GM12864 (cell line): ENCODE measurements around the gene JMJD1C.

Source experiments
- DNase-seq: peaks from one replicate; pipeline ENCODE4 v3.0.0-alpha.2; 2011; ENCODE audit warnings: low read depth
- H3K4me3 ChIP-seq: 2 replicates; pipeline ENCODE4 v1.5.1; 2011; ENCODE audit warnings: mild to moderate bottlenecking, low read depth, low read length, control low read depth
- TF ChIP-seq, protein P1 (sequence below): IDR thresholded peaks from 2 replicates; pipeline ENCODE4 v1.5.1; 2011; ENCODE audit warnings: low read depth, mild to moderate bottlenecking, moderate library complexity, low read length, control low read depth, inconsistent platforms; ENCODE audit errors: missing control alignments

The JMJD1C gene

DNA sequence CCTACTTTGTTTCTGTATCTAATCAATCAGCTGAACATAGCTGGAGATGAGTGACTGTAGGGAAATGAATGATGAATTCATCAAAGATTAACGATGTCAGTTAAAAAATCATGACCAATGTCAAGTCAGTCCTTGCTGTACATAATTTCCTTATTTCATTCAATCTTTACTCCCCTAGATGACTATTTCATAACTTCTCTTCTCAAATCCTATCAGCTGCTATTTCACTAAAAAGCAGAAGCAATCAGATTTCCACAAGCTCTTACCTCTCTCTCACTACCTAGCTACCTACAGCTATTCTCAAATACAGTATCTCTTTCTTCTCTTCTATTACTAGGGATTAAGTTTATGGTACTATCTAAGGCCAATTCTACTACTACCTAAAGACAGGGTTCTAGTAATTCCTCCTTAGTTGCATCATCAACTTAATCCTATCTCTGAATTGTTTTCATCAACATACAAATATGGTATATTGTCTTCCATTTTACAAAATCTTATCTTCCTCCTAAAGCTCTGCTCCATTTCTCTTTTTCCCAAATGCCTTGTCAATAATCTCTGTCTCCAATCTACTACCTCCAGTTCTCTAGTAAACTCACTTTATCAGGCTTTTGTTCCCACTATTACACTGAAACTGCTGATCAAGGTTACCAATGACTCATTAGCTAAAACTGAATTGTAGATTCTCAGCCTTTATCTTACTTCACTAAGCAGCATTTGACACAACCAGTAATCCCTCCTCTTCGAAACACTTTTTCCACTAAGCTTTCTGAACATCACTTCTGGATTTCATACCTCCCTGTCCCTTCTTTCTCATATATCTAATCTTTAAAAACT lies 28.4 kb downstream of the JMJD1C start:
- no peak overlapping the region for H3K4me3 ChIP-seq
- TF ChIP-seq, protein P1, sequence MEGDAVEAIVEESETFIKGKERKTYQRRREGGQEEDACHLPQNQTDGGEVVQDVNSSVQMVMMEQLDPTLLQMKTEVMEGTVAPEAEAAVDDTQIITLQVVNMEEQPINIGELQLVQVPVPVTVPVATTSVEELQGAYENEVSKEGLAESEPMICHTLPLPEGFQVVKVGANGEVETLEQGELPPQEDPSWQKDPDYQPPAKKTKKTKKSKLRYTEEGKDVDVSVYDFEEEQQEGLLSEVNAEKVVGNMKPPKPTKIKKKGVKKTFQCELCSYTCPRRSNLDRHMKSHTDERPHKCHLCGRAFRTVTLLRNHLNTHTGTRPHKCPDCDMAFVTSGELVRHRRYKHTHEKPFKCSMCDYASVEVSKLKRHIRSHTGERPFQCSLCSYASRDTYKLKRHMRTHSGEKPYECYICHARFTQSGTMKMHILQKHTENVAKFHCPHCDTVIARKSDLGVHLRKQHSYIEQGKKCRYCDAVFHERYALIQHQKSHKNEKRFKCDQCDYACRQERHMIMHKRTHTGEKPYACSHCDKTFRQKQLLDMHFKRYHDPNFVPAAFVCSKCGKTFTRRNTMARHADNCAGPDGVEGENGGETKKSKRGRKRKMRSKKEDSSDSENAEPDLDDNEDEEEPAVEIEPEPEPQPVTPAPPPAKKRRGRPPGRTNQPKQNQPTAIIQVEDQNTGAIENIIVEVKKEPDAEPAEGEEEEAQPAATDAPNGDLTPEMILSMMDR: no peak
- DNase-seq: no peak

DNA sequence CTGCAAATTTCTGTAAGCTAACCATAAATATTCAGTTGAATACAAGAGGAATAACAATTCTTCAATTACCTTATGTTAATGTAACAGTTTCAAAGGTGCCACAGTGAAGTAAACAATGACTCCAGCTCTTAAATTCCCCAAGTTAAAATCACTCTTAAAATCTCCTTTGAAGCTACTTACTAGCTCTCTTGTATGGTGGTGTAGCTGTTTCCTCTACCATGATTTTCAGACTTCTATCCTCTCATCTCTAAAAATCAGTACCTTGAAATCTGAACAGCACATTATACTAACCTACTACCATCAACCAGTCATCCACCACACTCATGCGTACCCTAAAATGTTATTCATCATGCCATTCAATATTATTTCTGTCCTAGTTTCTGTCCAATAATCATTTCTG lies 29.6 kb downstream of the JMJD1C start:
- no peak for DNase-seq
- TF ChIP-seq, protein P1: no peak

DNA sequence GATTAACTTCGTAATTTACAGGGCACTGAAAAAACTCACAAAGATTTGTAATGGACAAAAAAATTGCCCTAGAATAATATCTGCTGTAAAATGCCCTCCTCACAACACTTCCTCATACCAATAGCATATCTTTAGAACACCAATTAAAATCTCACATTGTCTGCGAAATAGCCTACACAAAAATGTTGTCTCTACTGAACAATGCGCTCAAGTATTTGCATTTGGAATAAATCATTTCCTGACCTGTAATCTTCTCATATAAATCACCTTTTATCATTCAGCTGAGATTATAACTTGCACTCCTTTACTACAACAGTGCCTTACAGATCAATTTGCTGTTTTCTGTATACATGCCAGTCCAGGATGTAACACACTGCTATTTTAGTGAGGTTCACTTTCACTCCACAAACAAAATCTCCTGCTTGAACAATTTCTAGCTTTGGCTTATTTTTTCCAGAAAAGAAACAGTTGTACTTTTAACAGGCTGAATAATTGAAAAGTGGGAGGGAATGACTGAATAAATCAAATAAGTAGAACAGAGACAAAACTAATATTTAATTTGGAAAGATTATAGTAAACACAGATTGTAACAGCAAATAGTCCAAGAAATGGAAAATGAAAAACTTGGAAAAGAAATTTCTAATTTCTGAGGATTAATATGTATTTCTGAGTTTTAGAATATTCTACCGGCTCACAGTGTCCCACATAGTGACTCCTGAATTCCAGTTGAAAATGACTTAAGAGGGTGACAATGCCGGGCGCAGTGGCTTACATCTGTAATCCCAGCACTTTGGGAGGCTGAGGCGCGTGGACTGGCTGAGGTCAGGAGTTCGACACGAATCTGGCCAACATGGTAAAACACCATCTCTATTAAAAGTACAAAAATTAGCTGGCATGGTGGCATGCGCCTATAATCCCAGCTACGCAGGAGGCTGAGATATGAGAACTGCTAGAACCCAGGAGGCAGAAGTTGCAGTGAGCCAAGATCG lies 30.6 kb downstream of the JMJD1C start:
- no peak for DNase-seq
- TF ChIP-seq, protein P1: no peak
- no peak overlapping the region for H3K4me3 ChIP-seq

More for the DNA sequence above, 29.6 kb downstream of the JMJD1C start:
- no peak overlapping the region for H3K4me3 ChIP-seq

DNA sequence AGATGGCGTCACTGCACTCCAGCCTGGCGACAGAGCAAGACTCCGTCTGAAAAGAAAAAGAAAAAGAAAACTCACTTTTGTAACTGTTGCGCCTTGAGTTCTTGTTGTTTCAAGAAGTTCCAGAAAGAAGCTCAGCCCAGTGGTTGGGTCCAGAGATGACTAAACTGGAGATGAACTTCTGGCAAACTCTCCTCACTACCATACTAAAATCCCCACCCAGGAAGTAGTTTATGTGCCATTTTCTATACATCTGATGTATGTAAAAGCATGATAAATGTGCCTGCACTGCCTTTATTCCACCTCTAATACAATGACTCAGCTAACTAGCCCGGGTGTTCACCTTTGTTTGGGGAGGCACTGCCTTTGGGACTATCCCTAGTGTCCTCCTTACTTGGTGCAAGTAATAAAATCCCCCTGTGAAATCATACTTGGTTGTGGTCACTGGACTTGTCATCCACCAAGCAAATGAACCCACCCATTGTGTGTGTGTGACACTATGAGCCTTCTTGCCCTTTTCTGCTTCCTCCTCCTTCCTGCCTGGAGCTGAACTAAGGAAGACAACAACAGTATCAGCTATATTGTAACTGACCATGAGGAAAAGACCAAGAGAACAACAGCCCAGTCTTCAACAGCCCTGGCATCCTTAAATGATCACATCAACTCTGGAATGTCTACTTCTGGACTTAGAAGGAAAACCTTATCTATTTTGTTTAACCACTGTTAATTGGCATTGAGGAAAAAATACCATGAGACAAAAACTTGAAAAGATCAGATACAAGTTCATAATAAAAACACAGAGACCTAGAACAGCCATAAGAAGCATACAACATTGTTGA lies 33.6 kb downstream of the JMJD1C start:
- no peak for DNase-seq
- TF ChIP-seq, protein P1: no peak
- no peak overlapping the region for H3K4me3 ChIP-seq

DNA sequence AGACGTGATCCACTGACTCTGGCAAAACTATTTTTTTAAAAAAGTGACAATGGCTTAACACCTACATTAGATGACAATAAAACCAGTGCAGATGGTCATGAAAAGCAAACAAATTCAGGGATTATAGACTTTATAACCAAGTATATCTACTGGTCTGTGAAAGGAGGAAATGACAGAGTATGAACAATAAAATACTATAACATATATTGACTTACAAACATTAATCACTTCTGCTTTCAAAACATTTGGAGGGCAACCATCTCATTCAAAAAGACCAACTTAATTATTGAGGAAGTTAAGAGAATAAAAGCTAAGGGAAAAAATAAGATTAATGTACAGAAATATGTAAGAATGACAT lies 34.8 kb downstream of the JMJD1C start:
- TF ChIP-seq, protein P1: no peak
- H3K4me3 ChIP-seq: no peak overlapping the region
- DNase-seq: no peak
